AG10803 (cell line): ENCODE data around the gene SH3RF3.

ENCODE experiments used
- DNase-seq: peaks from one replicate; pipeline ENCODE4 v3.0.0; 2010; ENCODE audit warnings: low read depth
- H3K4me3 ChIP-seq: 2 replicates; pipeline ENCODE4 v1.5.1; 2011; ENCODE audit warnings: mild to moderate bottlenecking, low read length, control low read depth
- CTCF ChIP-seq: conservative IDR thresholded peaks from 2 replicates; pipeline ENCODE4 v1.5.1; 2011; ENCODE audit warnings: mild to moderate bottlenecking, low read length, control low read depth, inconsistent platforms

The SH3RF3 gene

GRCh38 chr2:109473616-109474318, 344.8 kb downstream of the SH3RF3 start:
- no peak for DNase-seq
- TF ChIP-seq CTCF = no peak
- no peak overlapping the region for H3K4me3 ChIP-seq

GRCh38 chr2:109474319-109474825, 345.4 kb downstream of the SH3RF3 start:
- DNase-seq = no peak
- no peak overlapping the region for H3K4me3 ChIP-seq
- TF ChIP-seq CTCF = no peak

GRCh38 chr2:109475531-109476210, 346.7 kb downstream of the SH3RF3 start:
- TF ChIP-seq CTCF = no peak; the same call in 1 of the 2 replicates
- no peak overlapping the region for H3K4me3 ChIP-seq
- peak; percentile 79 for DNase-seq

- H3K4me3 ChIP-seq = no peak overlapping the region
- no peak for TF ChIP-seq CTCF
- DNase-seq = no peak
Observed at GRCh38 chr2:109476641-109477441, 347.8 kb downstream of the SH3RF3 start.

- DNase-seq = no peak
- TF ChIP-seq CTCF = no peak
Observed at GRCh38 chr2:109478906-109479493, 350.0 kb downstream of the SH3RF3 start.

GRCh38 chr2:109479804-109480203, 350.8 kb downstream of the SH3RF3 start:
- DNase-seq = no peak
- no peak overlapping the region for H3K4me3 ChIP-seq
- no peak for TF ChIP-seq CTCF

More at GRCh38 chr2:109478906-109479493, 350.0 kb downstream of the SH3RF3 start:
- no peak overlapping the region for H3K4me3 ChIP-seq
